ENCODE data around the gene PQBP1. TPM values are rescaled to one million over a fixed set of nuclear protein-coding genes. Genes with fewer than 3 reads are reported as not detected.
"Not testable (repeated sequence)": the region's sequence is repeated elsewhere in the genome, so short reads cannot be mapped to it uniquely, and the experiment has no call there.

PQBP1 gene
- total and polyA plus RNA-seq, 2 donors (not counting 1 experiment from before 2014, with no cell fraction given), result 41.1 to 57.0 TPM

- H3K4me2 ChIP-seq (ENCODE audit: extremely low read depth, insufficient read depth, low read length), result no peak overlapping the region
- no peaks in the 10 kb centered on the region for H3K4me1 ChIP-seq (ENCODE audit: control insufficient read depth, extremely low read depth, insufficient read depth, low read length)
- no peaks in the 10 kb centered on the region for H3K79me2 ChIP-seq (ENCODE audit: control insufficient read depth, insufficient read depth, low read length)
- H4K20me1 ChIP-seq (ENCODE audit: control insufficient read depth, extremely low read depth, insufficient read depth, low read length), result no peaks in the 10 kb centered on the region
- no peak overlapping the region for H3K4me3 ChIP-seq (replicated peaks in 1 of 4; ENCODE audit: control extremely low read depth in 1 of 4, insufficient read depth in 1 of 4, low read depth in 3 of 4, low read length in 4 of 4)
- H3K9ac ChIP-seq (ENCODE audit: insufficient read depth, low read length), result no peak overlapping the region
- no peak overlapping the region for H3K27ac ChIP-seq (ENCODE audit: insufficient read depth, low read length)
- H3K27me3 ChIP-seq (ENCODE audit: control insufficient read depth, insufficient read depth, low read length), result no peaks in the 10 kb centered on the region
- no peaks in the 10 kb centered on the region for H3K36me3 ChIP-seq (ENCODE audit: control insufficient read depth, insufficient read depth, low read length)
- TF ChIP-seq EZH2 (IDR thresholded peaks at IDR 0.05; ENCODE audit: low read length, missing control alignments) (no peak), CTCF (conservative IDR thresholded peaks at IDR 0.05 in 1 of 2, IDR thresholded peaks at IDR 0.05 in 1 of 2; ENCODE audit: low read depth in 1 of 2, low read length in 2 of 2) (no peak)
- no peak for DNase-seq (ENCODE audit: low read depth in 2 of 2)
- no peaks in the 10 kb centered on the region for H3K9me3 ChIP-seq (ENCODE audit: control insufficient read depth, insufficient read depth, low read depth, low read length)
- no peak overlapping the region for H2AFZ ChIP-seq (ENCODE audit: low read length)
Measured at GRCh38 chrX:48883729-48884128, 14.0 kb upstream of the PQBP1 start.

- not testable (repeated sequence) for H3K27me3 ChIP-seq (ENCODE audit: control insufficient read depth, insufficient read depth, low read length); H3K9ac ChIP-seq (ENCODE audit: insufficient read depth, low read length); H3K27ac ChIP-seq (ENCODE audit: insufficient read depth, low read length); H3K4me2 ChIP-seq (ENCODE audit: extremely low read depth, insufficient read depth, low read length); H4K20me1 ChIP-seq (ENCODE audit: control insufficient read depth, extremely low read depth, insufficient read depth, low read length); H3K4me3 ChIP-seq (replicated peaks in 1 of 4; ENCODE audit: control extremely low read depth in 1 of 4, insufficient read depth in 1 of 4, low read depth in 3 of 4, low read length in 4 of 4); H3K4me1 ChIP-seq (ENCODE audit: control insufficient read depth, extremely low read depth, insufficient read depth, low read length); H3K36me3 ChIP-seq (ENCODE audit: control insufficient read depth, insufficient read depth, low read length); H2AFZ ChIP-seq (ENCODE audit: low read length); H3K9me3 ChIP-seq (ENCODE audit: control insufficient read depth, insufficient read depth, low read depth, low read length); DNase-seq (ENCODE audit: low read depth in 2 of 2); H3K79me2 ChIP-seq (ENCODE audit: control insufficient read depth, insufficient read depth, low read length)
Measured at GRCh38 chrX:48886586-48886985, 11.1 kb upstream of the PQBP1 start.

GRCh38 chrX:48890296-48890925, 7.3 kb upstream of the PQBP1 start:
- Histone ChIP-seq H3K9me3 (ENCODE audit: control insufficient read depth, insufficient read depth, low read depth, low read length) (no peaks in the 10 kb centered on the region), H2AFZ (ENCODE audit: low read length) (no peak overlapping the region), H3K79me2 (ENCODE audit: control insufficient read depth, insufficient read depth, low read length) (no peaks in the 10 kb centered on the region), H3K4me1 (ENCODE audit: control insufficient read depth, extremely low read depth, insufficient read depth, low read length) (no peaks in the 10 kb centered on the region), H3K4me2 (ENCODE audit: extremely low read depth, insufficient read depth, low read length) (peak overlapping the region; percentile 35), H3K36me3 (ENCODE audit: control insufficient read depth, insufficient read depth, low read length) (no peaks in the 10 kb centered on the region), H3K4me3 (replicated peaks in 1 of 4; ENCODE audit: control extremely low read depth in 1 of 4, insufficient read depth in 1 of 4, low read depth in 3 of 4, low read length in 4 of 4) (peak overlapping the region in 2 of 4 experiments; percentile 45 to 56), H4K20me1 (ENCODE audit: control insufficient read depth, extremely low read depth, insufficient read depth, low read length) (no peaks in the 10 kb centered on the region), H3K27me3 (ENCODE audit: control insufficient read depth, insufficient read depth, low read length) (no peaks in the 10 kb centered on the region), H3K9ac (ENCODE audit: insufficient read depth, low read length) (no peak overlapping the region), H3K27ac (ENCODE audit: insufficient read depth, low read length) (no peak overlapping the region)
- DNase-seq (ENCODE audit: low read depth in 2 of 2), result no peak
- TF ChIP-seq EZH2 (IDR thresholded peaks at IDR 0.05; ENCODE audit: low read length, missing control alignments), result no peak
- TF ChIP-seq CTCF (conservative IDR thresholded peaks at IDR 0.05 in 1 of 2, IDR thresholded peaks at IDR 0.05 in 1 of 2; ENCODE audit: low read depth in 1 of 2, low read length in 2 of 2), result no peak
